ENCODE results near the gene CLN5. TPM values are rescaled to one million over a fixed set of nuclear protein-coding genes. Genes with fewer than 3 reads are reported as not detected.

Gene CLN5
- total RNA-seq, 1 donor from 2014 or later: 41.8 TPM

- Histone ChIP-seq H3K4me1 (peaks cover 22% of the 10 kb centered on the region), H3K27ac (peak overlapping the region; percentile 94), H3K27me3 (no peaks in the 10 kb centered on the region), H3K9me3 (no peaks in the 10 kb centered on the region), H3K4me3 (peak overlapping the region; percentile 59), H3K36me3 (peaks cover 17% of the 10 kb centered on the region)
- TF ChIP-seq CTCF (IDR thresholded peaks at IDR 0.05): no peak
- peak; percentile 69 for DNase-seq
- ATAC-seq: peak; percentile 2
- intact Hi-C loops (cut with DNase I): no loop called here
Measured at GRCh38 chr13:76992548-76993001, 694 bp downstream of the CLN5 start.

DNA sequence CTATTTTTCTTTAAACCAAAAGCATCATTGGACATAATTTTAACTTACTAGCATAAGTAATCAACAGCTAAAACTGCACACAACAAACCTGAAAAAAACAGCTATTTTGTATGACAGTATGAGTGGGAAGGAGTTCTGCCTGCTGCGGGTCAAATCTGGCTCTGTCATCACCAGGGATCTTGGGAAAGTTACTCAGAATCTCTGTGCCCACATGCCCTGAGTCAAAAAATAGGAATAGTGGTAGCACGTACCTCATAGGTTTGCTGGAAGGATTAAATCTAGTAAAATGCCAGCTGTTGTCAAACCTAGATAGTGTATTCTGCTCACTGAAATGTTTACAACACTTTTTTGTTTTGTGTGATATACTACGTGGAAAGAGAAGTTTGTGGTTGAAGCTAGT is 1.1 kb downstream of the CLN5 start:
- no peaks in the 10 kb centered on the region for H3K27me3 ChIP-seq
- H3K4me3 ChIP-seq: peak overlapping the region; percentile 59
- ATAC-seq (no peak), DNase-seq (no peak)
- intact Hi-C loops (cut with DNase I): no loop called here
- no peaks in the 10 kb centered on the region for H3K9me3 ChIP-seq
- H3K36me3 ChIP-seq: peaks cover 21% of the 10 kb centered on the region
- peaks cover 22% of the 10 kb centered on the region for H3K4me1 ChIP-seq
- H3K27ac ChIP-seq: peak overlapping the region; percentile 94
- no peak for TF ChIP-seq CTCF (IDR thresholded peaks at IDR 0.05)

DNA sequence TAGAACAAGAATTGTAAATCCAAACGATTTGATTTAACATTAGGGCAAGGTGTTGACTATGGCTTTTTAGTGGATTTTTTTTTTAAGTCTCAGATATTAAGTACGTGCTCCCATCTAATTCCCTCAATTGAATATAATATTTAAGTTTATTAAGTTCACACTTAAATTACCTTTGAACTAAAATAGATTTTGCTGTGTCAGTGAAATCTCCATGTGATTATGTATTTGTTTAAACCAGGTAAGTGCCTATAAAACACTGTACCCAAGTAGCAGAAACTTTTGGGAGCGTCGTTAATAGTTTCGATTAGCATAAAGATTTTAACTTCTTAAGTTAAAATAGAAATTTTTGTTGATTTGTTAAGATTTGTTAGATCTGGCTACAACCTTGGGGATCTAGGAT is 1.6 kb downstream of the CLN5 start:
- intact Hi-C loops (cut with DNase I): no loop called here
- DNase-seq: no peak
- peak overlapping the region; percentile 59 for H3K4me3 ChIP-seq
- H3K36me3 ChIP-seq: peaks cover 26% of the 10 kb centered on the region
- H3K4me1 ChIP-seq: peaks cover 22% of the 10 kb centered on the region
- ATAC-seq: no peak
- no peaks in the 10 kb centered on the region for H3K9me3 ChIP-seq
- no peak overlapping the region for H3K27ac ChIP-seq
- H3K27me3 ChIP-seq: no peaks in the 10 kb centered on the region
- TF ChIP-seq CTCF (IDR thresholded peaks at IDR 0.05): no peak

DNA sequence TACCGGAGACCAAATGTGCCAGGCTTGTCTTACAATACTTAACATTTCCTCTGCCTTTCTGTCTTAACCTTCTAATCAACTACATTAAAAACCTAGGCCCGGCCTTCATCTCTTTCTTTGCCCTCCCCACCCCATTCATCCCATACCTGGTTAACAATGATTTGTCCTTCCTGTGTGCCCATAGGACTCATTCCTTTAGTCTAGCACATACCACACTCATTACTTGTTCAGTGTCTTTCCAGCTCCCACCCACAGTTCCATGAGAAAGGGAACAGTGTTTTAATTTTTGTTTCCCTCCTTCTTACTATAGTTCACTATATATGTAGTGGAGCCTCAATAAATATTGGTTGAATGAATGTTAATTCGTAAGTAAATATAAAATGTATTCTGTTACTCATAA is 2.4 kb downstream of the CLN5 start:
- Histone ChIP-seq H3K27me3 (no peaks in the 10 kb centered on the region), H3K4me3 (no peak overlapping the region), H3K27ac (no peak overlapping the region), H3K36me3 (peaks cover 34% of the 10 kb centered on the region), H3K9me3 (no peaks in the 10 kb centered on the region), H3K4me1 (peaks cover 22% of the 10 kb centered on the region)
- ATAC-seq (no peak), DNase-seq (no peak)
- intact Hi-C loops (cut with DNase I): no loop called here
- TF ChIP-seq CTCF (IDR thresholded peaks at IDR 0.05): no peak

DNA sequence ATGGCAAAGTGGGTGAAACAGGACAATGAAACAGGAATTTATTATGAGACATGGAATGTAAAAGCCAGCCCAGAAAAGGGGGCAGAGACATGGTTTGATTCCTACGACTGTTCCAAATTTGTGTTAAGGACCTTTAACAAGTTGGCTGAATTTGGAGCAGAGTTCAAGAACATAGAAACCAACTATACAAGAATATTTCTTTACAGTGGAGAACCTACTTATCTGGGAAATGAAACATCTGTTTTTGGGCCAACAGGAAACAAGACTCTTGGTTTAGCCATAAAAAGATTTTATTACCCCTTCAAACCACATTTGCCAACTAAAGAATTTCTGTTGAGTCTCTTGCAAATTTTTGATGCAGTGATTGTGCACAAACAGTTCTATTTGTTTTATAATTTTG is 8.6 kb downstream of the CLN5 start:
- ATAC-seq (no peak), DNase-seq (no peak)
- Histone ChIP-seq H3K27me3 (no peaks in the 10 kb centered on the region), H3K4me3 (no peak overlapping the region), H3K9me3 (no peaks in the 10 kb centered on the region), H3K36me3 (peaks cover 83% of the 10 kb centered on the region), H3K4me1 (peaks cover 16% of the 10 kb centered on the region), H3K27ac (no peak overlapping the region)
- intact Hi-C loops (cut with DNase I): no loop called here
- TF ChIP-seq CTCF (IDR thresholded peaks at IDR 0.05): no peak

GRCh38 chr13:77001540-77001939 is 9.7 kb downstream of the CLN5 start:
- H3K9me3 ChIP-seq: no peaks in the 10 kb centered on the region
- DNase-seq (no peak), ATAC-seq (no peak)
- peak overlapping the region; percentile 3 for H3K27ac ChIP-seq
- intact Hi-C loops (cut with DNase I): no loop called here
- no peak overlapping the region for H3K4me3 ChIP-seq
- no peaks in the 10 kb centered on the region for H3K27me3 ChIP-seq
- no peak for TF ChIP-seq CTCF (IDR thresholded peaks at IDR 0.05)
- peaks cover 16% of the 10 kb centered on the region for H3K4me1 ChIP-seq
- peaks cover 83% of the 10 kb centered on the region for H3K36me3 ChIP-seq
